Endodermal cell (in vitro differentiated cells): ENCODE data around the gene BST1. TPM values are rescaled to one million over a fixed set of nuclear protein-coding genes. Genes with fewer than 3 reads are reported as not detected.

Experiments
- DNase-seq: peaks from one replicate; pipeline ENCODE4 v3.0.0-alpha.2; 2017
- H3K27ac ChIP-seq: 2 replicates; pipeline ENCODE4 v1.5.1; 2013; ENCODE audit warnings: mild to moderate bottlenecking, low read depth, low read length, moderate library complexity
- H3K27me3 ChIP-seq: 2 replicates; pipeline ENCODE4 v1.6.1; 2013; ENCODE audit warnings: mild to moderate bottlenecking, low read length, moderate library complexity; ENCODE audit not compliant: insufficient read depth, control insufficient read depth, poor library complexity, severe bottlenecking
- H3K36me3 ChIP-seq: 2 replicates; pipeline ENCODE4 v1.7.0; 2013; ENCODE audit warnings: mild to moderate bottlenecking, low read length, moderate library complexity; ENCODE audit not compliant: control insufficient read depth, insufficient read depth
- H3K4me1 ChIP-seq: one replicate; pipeline ENCODE4 v1.7.0; 2013; ENCODE audit warnings: low read length; ENCODE audit not compliant: control insufficient read depth, insufficient read depth
- H3K4me3 ChIP-seq: 2 replicates; pipeline ENCODE4 v1.5.1; 2013; ENCODE audit warnings: mild to moderate bottlenecking, low read length, moderate library complexity
- H3K9ac ChIP-seq: 2 replicates; pipeline ENCODE4 v1.6.1; 2013; ENCODE audit warnings: mild to moderate bottlenecking, low read length, moderate library complexity; ENCODE audit not compliant: poor library complexity, severe bottlenecking; ENCODE audit errors: extremely low read depth
- H3K9me3 ChIP-seq: 2 replicates; pipeline ENCODE4 v1.6.1; 2013; ENCODE audit warnings: mild to moderate bottlenecking, low read length, moderate library complexity; ENCODE audit not compliant: control insufficient read depth
- H3K27ac Mint-ChIP-seq: 2 replicates; pipeline ENCODE4 v1.8.0; 2020; ENCODE audit warnings: mixed read lengths
- H3K27me3 Mint-ChIP-seq: 2 replicates; pipeline ENCODE4 v1.8.0; 2021; ENCODE audit warnings: mild to moderate bottlenecking, mixed read lengths; ENCODE audit not compliant: insufficient read depth
- H3K36me3 Mint-ChIP-seq: 2 replicates; pipeline ENCODE4 v1.8.0; 2020; ENCODE audit warnings: low read depth, mixed read lengths
- H3K4me1 Mint-ChIP-seq: 2 replicates; pipeline ENCODE4 v1.8.0; 2020; ENCODE audit warnings: mixed read lengths
- H3K4me3 Mint-ChIP-seq: 2 replicates; pipeline ENCODE4 v1.8.0; 2020; ENCODE audit warnings: mild to moderate bottlenecking, moderate library complexity, mixed read lengths
- H3K9me3 Mint-ChIP-seq: 2 replicates; pipeline ENCODE4 v1.8.0; 2020; ENCODE audit warnings: mild to moderate bottlenecking, mixed read lengths
- WGBS, 2 experiments: methylation state at CpG; one replicate each; pipeline versions ENCODE4 v1.1.5 to v1.1.7; 2013; ENCODE audit warnings: missing lambda C conversion rate in 2 of 2, mixed read lengths in 1 of 2; ENCODE audit not compliant: insufficient coverage in 1 of 2, insufficient read length in 1 of 2; 5-methylcytosine and 5-hydroxymethylcytosine counted together
- total RNA-seq, 2 donors: library from RNA; stranded (reverse); fragmentation: NEBNext Ultra II Directional in 1 of 2; extraction: Animal tissue kit (Norgen Biotek cat#: 25700) in 1 of 2; gene quantifications; 2 replicates in 1 of 2; 3 replicates in 1 of 2; pipeline ENCODE4 v1.2.1, GENCODE V29; 2021
- TF ChIP-seq, protein P1 (sequence below): fragments of 200-600 bp; sonication (generic); conservative IDR thresholded peaks from 2 replicates; pipeline ENCODE4 v1.5.0; 2021; ENCODE audit warnings: antibody characterized with exemption, mild to moderate bottlenecking

Gene BST1
- total RNA-seq, 2 donors from 2014 or later, result 0.44 to 0.53 TPM

DNA sequence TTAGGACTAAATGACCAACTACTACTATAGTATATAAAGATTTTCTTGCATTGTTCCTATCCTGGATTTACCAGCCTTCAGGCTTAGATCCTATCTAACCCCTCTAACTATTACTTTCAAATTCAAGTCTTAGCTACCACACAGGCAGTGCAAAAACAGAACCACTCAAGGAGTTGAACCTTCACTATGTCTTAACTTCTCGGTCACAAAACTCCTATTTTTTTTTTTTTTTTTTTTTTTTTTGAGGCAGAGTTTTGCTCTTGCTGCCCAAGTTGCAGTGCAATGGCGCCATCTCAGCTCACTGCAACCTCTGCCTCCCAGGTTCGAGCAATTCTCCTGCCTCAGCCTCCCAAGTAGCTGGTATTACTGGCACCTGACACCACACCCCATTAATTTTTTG is 27.5 kb upstream of the BST1 start:
- no peak overlapping the region for H3K9ac ChIP-seq
- H3K4me1 Mint-ChIP-seq, result peaks cover 16% of the 10 kb centered on the region
- no peaks in the 10 kb centered on the region for H3K9me3 Mint-ChIP-seq
- no peaks in the 10 kb centered on the region for H3K27me3 ChIP-seq
- H3K4me3 Mint-ChIP-seq, result no peak overlapping the region
- no peak overlapping the region for H3K27ac ChIP-seq
- peaks cover 27% of the 10 kb centered on the region for H3K36me3 ChIP-seq
- no peaks in the 10 kb centered on the region for H3K4me1 ChIP-seq
- H3K27me3 Mint-ChIP-seq, result no peaks in the 10 kb centered on the region
- WGBS, 2 experiments, result 86 to 94% methylated on average over 1 to 3 of the region's 3 CpGs
- no peak overlapping the region for H3K4me3 ChIP-seq
- no peaks in the 10 kb centered on the region for H3K9me3 ChIP-seq
- DNase-seq, result no peak
- TF ChIP-seq, protein P1, sequence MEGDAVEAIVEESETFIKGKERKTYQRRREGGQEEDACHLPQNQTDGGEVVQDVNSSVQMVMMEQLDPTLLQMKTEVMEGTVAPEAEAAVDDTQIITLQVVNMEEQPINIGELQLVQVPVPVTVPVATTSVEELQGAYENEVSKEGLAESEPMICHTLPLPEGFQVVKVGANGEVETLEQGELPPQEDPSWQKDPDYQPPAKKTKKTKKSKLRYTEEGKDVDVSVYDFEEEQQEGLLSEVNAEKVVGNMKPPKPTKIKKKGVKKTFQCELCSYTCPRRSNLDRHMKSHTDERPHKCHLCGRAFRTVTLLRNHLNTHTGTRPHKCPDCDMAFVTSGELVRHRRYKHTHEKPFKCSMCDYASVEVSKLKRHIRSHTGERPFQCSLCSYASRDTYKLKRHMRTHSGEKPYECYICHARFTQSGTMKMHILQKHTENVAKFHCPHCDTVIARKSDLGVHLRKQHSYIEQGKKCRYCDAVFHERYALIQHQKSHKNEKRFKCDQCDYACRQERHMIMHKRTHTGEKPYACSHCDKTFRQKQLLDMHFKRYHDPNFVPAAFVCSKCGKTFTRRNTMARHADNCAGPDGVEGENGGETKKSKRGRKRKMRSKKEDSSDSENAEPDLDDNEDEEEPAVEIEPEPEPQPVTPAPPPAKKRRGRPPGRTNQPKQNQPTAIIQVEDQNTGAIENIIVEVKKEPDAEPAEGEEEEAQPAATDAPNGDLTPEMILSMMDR, result peak; percentile 18
- no peak overlapping the region for H3K27ac Mint-ChIP-seq
- peaks cover 16% of the 10 kb centered on the region for H3K36me3 Mint-ChIP-seq

DNA sequence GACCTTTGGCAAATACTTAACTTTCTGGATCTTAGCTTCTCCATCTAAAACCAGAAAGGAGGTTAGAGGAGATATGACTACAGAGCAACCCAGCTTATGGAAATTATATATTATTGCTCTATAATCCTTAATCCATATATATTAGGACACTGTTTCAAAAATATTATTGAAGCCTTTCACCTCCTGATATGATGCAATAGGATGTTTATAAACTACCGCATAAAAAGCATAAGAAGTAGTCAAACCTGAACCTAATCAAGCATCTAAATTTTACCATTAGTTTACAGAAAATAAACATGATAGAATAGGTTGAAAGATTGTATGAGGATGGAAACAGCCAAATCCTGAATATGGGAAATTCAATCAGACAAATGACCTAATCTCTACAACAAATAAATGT is 26.8 kb upstream of the BST1 start:
- no peaks in the 10 kb centered on the region for H3K27me3 ChIP-seq
- Mint-ChIP-seq H3K27me3 (no peaks in the 10 kb centered on the region), H3K4me1 (peaks cover 16% of the 10 kb centered on the region), H3K4me3 (no peak overlapping the region), H3K9me3 (no peaks in the 10 kb centered on the region), H3K27ac (no peak overlapping the region), H3K36me3 (peaks cover 14% of the 10 kb centered on the region)
- H3K36me3 ChIP-seq, result peaks cover 27% of the 10 kb centered on the region
- WGBS, 2 experiments, result 100% methylated on average over 1 of the region's 1 CpG; no CpG with 5 or more reads in 1 of the 2 experiments
- TF ChIP-seq, protein P1, result no peak
- H3K9ac ChIP-seq, result no peak overlapping the region
- no peak for DNase-seq
- no peak overlapping the region for H3K27ac ChIP-seq
- no peaks in the 10 kb centered on the region for H3K4me1 ChIP-seq
- no peaks in the 10 kb centered on the region for H3K9me3 ChIP-seq
- no peak overlapping the region for H3K4me3 ChIP-seq

DNA sequence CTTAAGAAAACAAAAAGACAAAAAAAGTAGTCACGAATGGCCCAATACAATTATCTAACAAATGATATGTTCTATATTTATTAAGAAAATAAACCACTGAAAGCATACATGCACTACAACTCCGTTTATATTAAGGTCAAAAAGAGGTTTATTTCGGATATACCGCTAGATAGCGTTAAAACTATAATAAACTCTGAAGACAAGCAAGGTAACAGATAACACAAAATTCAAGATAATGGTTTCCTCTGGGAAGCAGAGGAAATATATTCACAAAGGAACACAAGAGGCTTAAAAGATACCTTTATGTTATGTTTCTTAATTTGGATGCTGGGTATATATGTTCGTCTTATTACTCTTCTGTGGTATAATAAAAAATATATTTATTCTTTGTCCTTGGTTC is 26.0 kb upstream of the BST1 start:
- peaks cover 19% of the 10 kb centered on the region for H3K36me3 ChIP-seq
- TF ChIP-seq, protein P1, result no peak
- no peak for DNase-seq
- H3K27ac Mint-ChIP-seq, result no peak overlapping the region
- no peaks in the 10 kb centered on the region for H3K27me3 ChIP-seq
- H3K4me1 Mint-ChIP-seq, result peaks cover 16% of the 10 kb centered on the region
- 78 to 100% methylated on average over 2 to 4 of the region's 6 CpGs for WGBS, 2 experiments
- no peak overlapping the region for H3K27ac ChIP-seq
- no peaks in the 10 kb centered on the region for H3K9me3 Mint-ChIP-seq
- peaks cover 10% of the 10 kb centered on the region for H3K36me3 Mint-ChIP-seq
- peak overlapping the region; percentile 55 for H3K4me3 ChIP-seq
- no peaks in the 10 kb centered on the region for H3K4me1 ChIP-seq
- H3K4me3 Mint-ChIP-seq, result no peak overlapping the region
- no peak overlapping the region for H3K9ac ChIP-seq
- no peaks in the 10 kb centered on the region for H3K9me3 ChIP-seq
- no peaks in the 10 kb centered on the region for H3K27me3 Mint-ChIP-seq
